ENCODE measurements around the gene CCDC182.

CCDC182 gene

GRCh38 chr17:57756951-57757350, 11.9 kb upstream of the CCDC182 start:
- DNase-seq, result no peak

- no peak for DNase-seq
Observed at GRCh38 chr17:57755480-57756070, 10.5 kb upstream of the CCDC182 start.

- peak; percentile 28 to 62 for DNase-seq
Observed at GRCh38 chr17:57752031-57752905, 7.2 kb upstream of the CCDC182 start.

- DNase-seq, result peak; percentile 12 to 33
Observed at GRCh38 chr17:57751348-57751971, 6.4 kb upstream of the CCDC182 start.

- no peak for DNase-seq
Observed at GRCh38 chr17:57750895-57751294, 5.8 kb upstream of the CCDC182 start.

- peak; percentile 10 to 16 for DNase-seq
Observed at GRCh38 chr17:57750109-57750871, 5.2 kb upstream of the CCDC182 start.

- no peak for DNase-seq
Observed at GRCh38 chr17:57749701-57750100, 4.6 kb upstream of the CCDC182 start.

GRCh38 chr17:57747221-57748017, 2.3 kb upstream of the CCDC182 start:
- DNase-seq, result peak; percentile 31 to 59

- no peak for DNase-seq
Observed at GRCh38 chr17:57746221-57746620, 1.1 kb upstream of the CCDC182 start.

GRCh38 chr17:57744195-57745170, 616 bp downstream of the CCDC182 start:
- peak; percentile 45 to 63 for DNase-seq

- no peak for DNase-seq
Observed at GRCh38 chr17:57740235-57740528, 4.9 kb downstream of the CCDC182 start.

GRCh38 chr17:57739402-57740234, 5.5 kb downstream of the CCDC182 start:
- peak in 1 of 2 donors; percentile 22 for DNase-seq

GRCh38 chr17:57737450-57737849, 7.6 kb downstream of the CCDC182 start:
- no peak for DNase-seq

- no peak for DNase-seq
Observed at GRCh38 chr17:57735707-57736106, 9.4 kb downstream of the CCDC182 start.

- DNase-seq, result no peak
Observed at GRCh38 chr17:57735230-57735629, 9.9 kb downstream of the CCDC182 start.

- DNase-seq, result no peak
Observed at GRCh38 chr17:57733085-57733484, 12.0 kb downstream of the CCDC182 start.

GRCh38 chr17:57732062-57732461, 13.0 kb downstream of the CCDC182 start:
- no peak for DNase-seq

- DNase-seq, result no peak
Observed at GRCh38 chr17:57730026-57730701, 14.9 kb downstream of the CCDC182 start.

- no peak for DNase-seq
Observed at GRCh38 chr17:57727630-57728175, 17.4 kb downstream of the CCDC182 start.
